NCI-H2196 treated with DMSO at 0.1 percent for 48 hours (cell line): ENCODE measurements around the gene MTA1.

ENCODE experiments used
- DNase-seq: peaks from one replicate; lab custom pipeline; 2025; ENCODE audit not compliant: unreplicated experiment; lab: John Stamatoyannopoulos, UW

The MTA1 gene

GRCh38 chr14:105422695-105423487 lies 3.3 kb downstream of the MTA1 start:
- no peak for DNase-seq

- no peak for DNase-seq
These were observed 4.0 kb downstream of the MTA1 start for GRCh38 chr14:105423488-105424195.

GRCh38 chr14:105424861-105425260 lies 5.2 kb downstream of the MTA1 start:
- DNase-seq, result no peak

GRCh38 chr14:105425823-105426247 lies 6.2 kb downstream of the MTA1 start:
- DNase-seq, result no peak

- DNase-seq, result no peak
These were observed 6.9 kb downstream of the MTA1 start for GRCh38 chr14:105426416-105427130.

GRCh38 chr14:105427412-105427811 lies 7.8 kb downstream of the MTA1 start:
- DNase-seq, result no peak

- DNase-seq, result no peak
These were observed 8.4 kb downstream of the MTA1 start for GRCh38 chr14:105427936-105428485.

- DNase-seq, result no peak
These were observed 10.4 kb downstream of the MTA1 start for GRCh38 chr14:105430042-105430441.

GRCh38 chr14:105430565-105430964 lies 10.9 kb downstream of the MTA1 start:
- DNase-seq, result no peak

GRCh38 chr14:105431256-105431655 lies 11.6 kb downstream of the MTA1 start:
- DNase-seq, result no peak

GRCh38 chr14:105432657-105433056 lies 13.0 kb downstream of the MTA1 start:
- DNase-seq, result no peak

- DNase-seq, result no peak
These were observed 13.6 kb downstream of the MTA1 start for GRCh38 chr14:105433161-105433605.

GRCh38 chr14:105436402-105436801 lies 16.8 kb downstream of the MTA1 start:
- no peak for DNase-seq

- no peak for DNase-seq
These were observed 17.5 kb downstream of the MTA1 start for GRCh38 chr14:105436891-105437722.

- DNase-seq, result no peak
These were observed 18.3 kb downstream of the MTA1 start for GRCh38 chr14:105437723-105438500.

- DNase-seq, result no peak
These were observed 19.6 kb downstream of the MTA1 start for GRCh38 chr14:105439179-105439578.

- DNase-seq, result peak; percentile 22
These were observed 20.3 kb downstream of the MTA1 start for GRCh38 chr14:105439710-105440553.

- DNase-seq, result no peak
These were observed 20.9 kb downstream of the MTA1 start for GRCh38 chr14:105440554-105440900.

- DNase-seq, result no peak
These were observed 21.4 kb downstream of the MTA1 start for GRCh38 chr14:105440992-105441391.
